Adrenal gland (tissue), 5 donors: Measurements from ENCODE around the gene TFDP2.

Experiments used
- CTCF ChIP-seq, 6 experiments: fragments of 450-650 bp in 4 of 6; fragments of 200-600 bp in 2 of 6; sonication (generic) in 1 of 6; IDR thresholded peaks; 1 replicate in 5 of 6; 2 replicates in 1 of 6; pipeline versions ENCODE4 v1.5.1 to v1.8.0; 2016 to 2021; ENCODE audit warnings: antibody characterized with exemption in 6 of 6, mild to moderate bottlenecking in 2 of 6, moderate library complexity in 1 of 6
- POLR2A ChIP-seq, 2 donors: fragments of 450-650 bp; IDR thresholded peaks; one replicate each; pipeline ENCODE4 v1.6.1; 2017; ENCODE audit warnings: antibody characterized with exemption in 2 of 2, mild to moderate bottlenecking in 2 of 2, moderate library complexity in 1 of 2
- donor health status: DM: no; HTN: no; CAD: no.

GRCh38 chr3:142129516-142130171 is 19.7 kb downstream of the TFDP2 start:
- peak in 1 of 6 experiments; percentile 30 for TF ChIP-seq CTCF (IDR thresholded peaks at IDR 0.05)
- no peak for TF ChIP-seq POLR2A (IDR thresholded peaks at IDR 0.05)
